ENCODE results near the gene EPB41L4A.

EPB41L4A gene

GRCh38 chr5:112382886-112383285 is 36.2 kb downstream of the EPB41L4A start:
- no peaks in the 10 kb centered on the region for H3K27me3 ChIP-seq (ENCODE audit: insufficient read depth, low read depth, severe bottlenecking)
- no peak overlapping the region for H3K4me3 ChIP-seq (ENCODE audit: low read depth, low read length)
- no peak for TF ChIP-seq CTCF (IDR thresholded peaks at IDR 0.05; ENCODE audit: low read depth, low read length)
- no peak for DNase-seq
- H3K27ac ChIP-seq: no peak overlapping the region
- no peaks in the 10 kb centered on the region for H3K9me3 ChIP-seq (ENCODE audit: severe bottlenecking)
- H3K36me3 ChIP-seq: no peaks in the 10 kb centered on the region

- no peak overlapping the region for H3K4me3 ChIP-seq (ENCODE audit: low read depth, low read length)
- no peak for TF ChIP-seq CTCF (IDR thresholded peaks at IDR 0.05; ENCODE audit: low read depth, low read length)
- no peak overlapping the region for H3K27ac ChIP-seq
- no peaks in the 10 kb centered on the region for H3K27me3 ChIP-seq (ENCODE audit: insufficient read depth, low read depth, severe bottlenecking)
- no peaks in the 10 kb centered on the region for H3K9me3 ChIP-seq (ENCODE audit: severe bottlenecking)
- DNase-seq: no peak
- no peaks in the 10 kb centered on the region for H3K36me3 ChIP-seq
These were observed 37.6 kb downstream of the EPB41L4A start for GRCh38 chr5:112381521-112381920.

DNA sequence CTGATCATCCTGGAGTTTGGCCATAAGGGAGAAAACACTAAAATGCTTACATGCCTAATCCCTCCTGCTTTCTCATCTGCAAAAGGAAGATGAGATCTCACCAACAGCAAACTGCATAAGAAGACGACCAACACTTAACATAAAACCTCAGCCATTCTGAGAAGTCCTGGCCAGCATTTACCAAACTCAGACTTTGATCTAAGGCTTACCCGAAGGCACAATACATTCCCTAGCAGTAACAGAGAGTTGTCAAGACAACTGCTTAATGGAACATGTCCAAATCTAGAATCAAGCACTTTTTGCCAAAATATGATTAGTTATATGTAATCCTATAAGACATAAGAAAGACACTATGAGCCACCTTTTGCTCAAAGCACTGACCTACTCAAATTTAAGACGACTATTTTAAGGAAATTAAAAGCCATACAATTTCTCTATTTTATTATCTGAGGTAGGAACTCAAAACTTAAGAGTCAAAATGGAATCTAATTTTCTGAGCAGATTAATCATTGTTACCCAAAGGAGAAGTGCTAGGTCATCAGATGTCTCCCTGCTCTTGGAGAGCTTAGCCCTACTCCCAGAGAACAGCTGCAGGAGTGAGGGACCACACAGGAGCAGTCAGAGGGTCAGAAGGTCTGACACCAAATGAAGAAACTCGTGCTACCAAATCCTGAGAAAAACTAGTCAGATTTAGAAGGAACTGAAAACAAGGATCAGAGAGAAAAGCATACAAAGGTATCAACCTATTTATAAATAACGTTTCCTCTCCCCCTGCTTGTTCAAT is 39.3 kb downstream of the EPB41L4A start:
- H3K4me3 ChIP-seq (ENCODE audit: low read depth, low read length): no peak overlapping the region
- H3K36me3 ChIP-seq: no peaks in the 10 kb centered on the region
- no peak for TF ChIP-seq CTCF (IDR thresholded peaks at IDR 0.05; ENCODE audit: low read depth, low read length)
- DNase-seq: no peak
- H3K9me3 ChIP-seq (ENCODE audit: severe bottlenecking): no peaks in the 10 kb centered on the region
- no peak overlapping the region for H3K27ac ChIP-seq
- no peaks in the 10 kb centered on the region for H3K27me3 ChIP-seq (ENCODE audit: insufficient read depth, low read depth, severe bottlenecking)

- Histone ChIP-seq H3K27ac (no peak overlapping the region), H3K9me3 (ENCODE audit: severe bottlenecking) (no peaks in the 10 kb centered on the region), H3K4me3 (ENCODE audit: low read depth, low read length) (no peak overlapping the region), H3K36me3 (no peaks in the 10 kb centered on the region), H3K27me3 (ENCODE audit: insufficient read depth, low read depth, severe bottlenecking) (no peaks in the 10 kb centered on the region)
- no peak for TF ChIP-seq CTCF (IDR thresholded peaks at IDR 0.05; ENCODE audit: low read depth, low read length)
- no peak for DNase-seq
These were observed 44.3 kb downstream of the EPB41L4A start for GRCh38 chr5:112374818-112375217.

GRCh38 chr5:112374356-112374755 is 44.7 kb downstream of the EPB41L4A start:
- H3K4me3 ChIP-seq (ENCODE audit: low read depth, low read length): no peak overlapping the region
- TF ChIP-seq CTCF (IDR thresholded peaks at IDR 0.05; ENCODE audit: low read depth, low read length): no peak
- no peaks in the 10 kb centered on the region for H3K9me3 ChIP-seq (ENCODE audit: severe bottlenecking)
- no peaks in the 10 kb centered on the region for H3K27me3 ChIP-seq (ENCODE audit: insufficient read depth, low read depth, severe bottlenecking)
- H3K36me3 ChIP-seq: no peaks in the 10 kb centered on the region
- DNase-seq: no peak
- H3K27ac ChIP-seq: no peak overlapping the region

DNA sequence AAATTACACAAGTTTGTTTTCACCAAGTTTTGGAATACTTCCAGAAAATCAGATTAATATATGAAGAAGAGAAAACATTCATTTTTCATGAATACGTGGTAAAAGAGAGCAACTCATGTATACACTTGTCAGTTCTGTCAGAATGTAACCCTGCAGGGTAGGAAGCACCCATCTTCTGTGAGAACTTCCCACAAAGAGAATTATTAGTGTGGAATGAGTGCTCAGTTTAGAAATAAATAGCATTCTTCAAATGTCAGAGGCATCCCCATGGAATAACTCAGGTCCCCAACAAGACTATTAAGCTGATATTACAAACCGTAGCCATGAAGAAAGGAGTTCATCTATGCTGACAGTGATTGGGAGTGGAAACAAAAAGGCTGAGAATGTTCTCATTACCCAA is 45.2 kb downstream of the EPB41L4A start:
- H3K27ac ChIP-seq: no peak overlapping the region
- DNase-seq: no peak
- H3K36me3 ChIP-seq: no peaks in the 10 kb centered on the region
- no peak for TF ChIP-seq CTCF (IDR thresholded peaks at IDR 0.05; ENCODE audit: low read depth, low read length)
- H3K9me3 ChIP-seq (ENCODE audit: severe bottlenecking): no peaks in the 10 kb centered on the region
- H3K4me3 ChIP-seq (ENCODE audit: low read depth, low read length): no peak overlapping the region
- H3K27me3 ChIP-seq (ENCODE audit: insufficient read depth, low read depth, severe bottlenecking): no peaks in the 10 kb centered on the region

Data from WERI-Rb-1 (cell line).